GM12891 (cell line): ENCODE results near the gene TSPAN15.
"Not testable (repeated sequence)": the region's sequence is repeated elsewhere in the genome, so short reads cannot be mapped to it uniquely, and the experiment has no call there.

Experiments
- DNase-seq: peaks from one replicate; pipeline ENCODE4 v3.0.0; 2011; ENCODE audit warnings: low spot score; ENCODE audit not compliant: insufficient read length
- FAIRE-seq: peaks from 2 replicates; lab custom pipeline; 2011; peaks lifted over from hg19 to GRCh38; lab: Jason Lieb, UNC
- PAX5 ChIP-seq: IDR thresholded peaks from 2 replicates; pipeline ENCODE4 v1.6.1; 2011; ENCODE audit warnings: low read length, moderate library complexity, mild to moderate bottlenecking; ENCODE audit not compliant: insufficient read depth, severe bottlenecking
- POLR2A ChIP-seq: IDR thresholded peaks from 2 replicates; pipeline ENCODE4 v1.6.1; 2011; ENCODE audit warnings: low read depth, low read length, control low read depth
- POLR2AphosphoS5 ChIP-seq: IDR thresholded peaks from 2 replicates; pipeline ENCODE4 v1.6.1; 2011; ENCODE audit warnings: low read depth, low read length, control low read depth
- POU2F2 ChIP-seq: IDR thresholded peaks from 2 replicates; pipeline ENCODE4 v1.6.1; 2011; ENCODE audit warnings: low read depth, mild to moderate bottlenecking, control low read depth, low read length, moderate library complexity
- SPI1 ChIP-seq: IDR thresholded peaks from 2 replicates; pipeline ENCODE4 v1.6.1; 2011; ENCODE audit warnings: low read depth, low read length, control low read depth
- TAF1 ChIP-seq: IDR thresholded peaks from 2 replicates; pipeline ENCODE4 v1.6.1; 2011; ENCODE audit warnings: low read depth, low read length, control low read depth

The TSPAN15 gene

DNA sequence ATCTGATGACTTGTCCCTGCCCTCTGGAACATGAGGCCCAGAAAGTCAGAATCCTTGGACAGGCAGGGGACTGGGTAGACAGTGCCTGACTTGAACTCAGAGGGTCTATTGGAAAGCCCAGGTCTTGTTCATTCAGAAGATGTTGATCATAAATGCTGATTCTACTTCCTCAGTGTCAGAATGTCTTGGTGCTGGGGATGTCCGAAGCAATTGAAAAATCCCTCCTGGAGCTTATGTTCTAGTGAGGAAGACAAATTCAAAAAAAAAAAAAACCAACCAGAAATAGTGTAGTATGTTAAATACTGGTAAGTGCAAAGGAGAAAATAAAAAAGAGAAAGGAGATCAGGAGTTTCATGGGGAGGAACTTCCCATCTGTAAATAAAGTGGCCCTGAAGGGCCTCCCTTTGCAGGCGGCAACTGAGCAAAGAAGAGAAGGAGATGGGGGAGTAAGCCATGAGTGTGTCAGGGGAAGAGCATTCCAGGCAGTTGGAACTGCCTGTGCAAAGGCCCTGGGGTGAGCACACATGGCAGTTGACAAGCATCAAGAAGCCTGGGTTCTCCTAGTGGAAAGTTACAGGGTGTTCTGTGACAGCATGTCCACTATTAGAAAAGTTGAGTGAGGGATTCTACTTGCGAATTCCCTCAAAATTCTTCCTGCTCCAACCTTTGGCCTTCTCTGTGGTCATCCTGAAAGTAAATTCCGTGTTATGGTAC, 30.7 kb downstream of the TSPAN15 start:
- FAIRE-seq (no peak), DNase-seq (no peak)
- TF ChIP-seq PAX5 (no peak), POU2F2 (no peak), POLR2AphosphoS5 (no peak), POLR2A (no peak), TAF1 (no peak), SPI1 (no peak)

DNA sequence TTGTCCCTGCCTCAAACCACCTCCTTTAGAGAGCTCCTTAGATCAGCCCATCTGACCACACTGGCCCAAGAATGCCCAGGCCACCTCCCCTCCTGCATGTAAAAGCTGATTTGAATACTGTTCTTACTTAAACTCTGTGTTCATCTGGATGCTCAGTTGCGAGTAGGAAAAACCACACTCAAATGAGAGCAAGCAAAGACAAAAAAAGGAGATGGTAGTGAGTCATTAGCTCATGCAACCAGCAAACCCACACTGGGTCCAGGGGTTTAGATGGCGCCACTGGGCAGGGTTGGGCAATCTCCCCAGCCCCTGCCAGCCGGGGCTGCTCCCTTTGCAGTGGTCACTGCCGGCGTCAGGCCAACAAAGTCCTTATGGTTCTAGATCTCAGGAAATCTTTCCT, 32.7 kb downstream of the TSPAN15 start:
- TF ChIP-seq POLR2AphosphoS5 (no peak), TAF1 (no peak), POU2F2 (no peak), POLR2A (no peak), SPI1 (no peak)
- FAIRE-seq (no peak), DNase-seq (no peak)

DNA sequence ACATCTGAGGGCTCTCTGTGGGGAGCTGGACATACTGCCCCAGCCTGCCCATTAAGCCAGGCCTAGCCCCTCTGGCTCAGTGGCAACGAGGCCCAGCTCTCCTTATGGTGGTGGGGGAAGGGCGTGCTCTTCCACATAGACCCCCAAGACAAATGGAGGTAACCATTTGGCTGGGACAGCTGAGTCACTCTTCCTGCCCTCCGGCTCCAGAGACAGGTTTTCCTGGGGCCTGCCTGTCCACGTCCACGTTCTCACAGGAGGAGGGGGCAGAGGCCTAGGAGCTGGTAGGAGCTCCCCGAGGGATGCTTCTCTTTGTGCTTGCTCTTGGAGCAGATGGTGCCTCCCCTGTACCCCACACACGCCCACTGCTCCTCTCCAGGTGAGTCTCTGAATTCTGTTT, 33.5 kb downstream of the TSPAN15 start:
- TF ChIP-seq SPI1, result no peak
- no peak for TF ChIP-seq POU2F2
- TF ChIP-seq TAF1, result no peak
- DNase-seq (no peak), FAIRE-seq (no peak)

DNA sequence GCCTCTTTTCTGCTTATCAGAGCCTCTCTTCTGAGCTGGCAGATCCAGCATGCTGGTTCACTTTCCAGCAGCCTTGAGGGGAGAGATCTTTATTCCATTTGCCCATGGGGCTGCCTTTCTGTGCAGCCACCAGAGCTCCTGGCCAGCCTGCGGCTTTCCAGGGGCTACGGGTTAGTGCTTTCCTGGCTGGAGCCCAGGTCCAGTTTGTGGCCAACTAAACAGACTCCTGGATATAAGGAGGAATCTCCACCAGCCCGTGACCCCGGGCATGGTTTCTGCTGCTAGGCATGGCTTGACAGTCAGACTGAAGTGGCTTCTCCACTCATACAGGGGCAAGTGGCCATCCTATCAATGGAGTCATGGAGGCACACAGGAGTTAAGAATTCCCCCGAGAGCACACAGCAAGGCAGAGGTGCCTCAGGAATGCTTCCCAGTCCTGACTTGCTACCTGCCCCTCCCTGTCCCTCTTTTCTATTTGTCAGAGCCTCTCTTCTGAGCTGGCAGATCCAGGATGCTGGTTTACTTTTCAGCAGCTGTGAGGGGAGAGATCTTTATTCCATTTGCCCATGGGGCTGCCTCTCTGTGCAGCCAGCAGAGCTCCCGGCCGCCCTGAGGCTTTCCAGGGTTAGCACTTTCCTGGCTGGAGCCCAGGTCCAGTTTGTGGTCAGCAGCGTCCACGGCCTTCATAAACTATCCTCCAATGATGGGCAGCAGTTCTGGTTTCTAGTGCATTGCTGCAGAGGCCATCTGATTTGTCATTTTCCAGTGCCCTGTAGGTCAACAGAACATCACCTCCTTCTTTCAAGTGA, 35.9 kb downstream of the TSPAN15 start:
- TF ChIP-seq POU2F2 (no peak), POLR2AphosphoS5 (no peak), TAF1 (no peak), PAX5 (no peak), SPI1 (no peak), POLR2A (no peak)
- no peak for FAIRE-seq

DNA sequence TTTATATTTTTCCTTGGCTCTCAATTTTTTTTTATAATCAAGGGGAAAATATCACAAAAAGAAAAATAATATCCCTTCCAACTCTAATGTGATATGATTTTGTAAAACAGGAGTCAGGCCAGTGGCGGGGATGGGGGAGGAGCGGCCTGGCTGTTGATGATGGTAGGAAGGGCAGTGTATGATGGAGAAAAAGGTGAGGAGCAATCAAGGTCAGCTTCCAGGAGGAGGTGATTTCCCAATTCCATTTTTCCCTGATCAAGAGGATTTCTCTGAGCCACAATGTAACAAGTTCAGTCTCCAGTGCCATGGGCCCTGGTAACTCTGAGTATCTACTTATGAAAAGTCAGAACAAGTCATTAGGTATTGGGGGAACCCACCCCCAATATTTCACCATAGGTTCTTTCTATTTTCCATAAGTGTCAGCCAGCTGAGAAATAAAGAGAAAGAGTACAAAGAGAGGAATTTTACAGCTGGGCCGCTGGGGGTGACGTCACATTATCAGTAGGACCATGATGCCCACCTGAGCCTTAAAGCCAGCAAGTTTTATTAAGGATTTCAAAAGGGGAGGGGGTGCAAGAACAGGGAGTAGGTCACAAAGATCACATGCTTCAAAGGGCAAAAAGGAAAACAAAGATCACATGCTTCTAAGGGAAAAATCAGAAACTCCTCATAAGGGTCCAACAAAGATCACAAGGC, 37.0 kb downstream of the TSPAN15 start:
- not testable (repeated sequence) for DNase-seq, FAIRE-seq

More for the DNA sequence above, 35.9 kb downstream of the TSPAN15 start:
- DNase-seq, result no peak

DNA sequence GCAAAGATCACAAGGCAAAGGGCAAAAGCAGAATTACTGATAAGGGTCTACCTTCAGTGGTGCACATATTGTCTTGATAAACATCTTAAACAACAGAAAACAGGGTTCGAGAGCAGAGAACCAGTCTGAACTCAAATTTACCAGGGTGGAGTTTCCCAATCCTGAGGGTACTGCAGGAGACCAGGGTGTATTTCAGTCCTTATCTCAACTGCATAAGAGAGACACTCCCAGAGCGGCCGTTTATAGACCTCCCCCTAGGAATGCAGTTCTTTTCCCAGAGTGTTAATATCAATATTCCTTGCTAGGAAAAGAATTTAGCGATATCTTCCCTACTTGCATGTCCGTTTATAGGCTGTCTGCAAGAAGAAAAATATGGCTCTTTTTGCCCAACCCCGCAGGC, 37.6 kb downstream of the TSPAN15 start:
- not testable (repeated sequence) for FAIRE-seq, DNase-seq

DNA sequence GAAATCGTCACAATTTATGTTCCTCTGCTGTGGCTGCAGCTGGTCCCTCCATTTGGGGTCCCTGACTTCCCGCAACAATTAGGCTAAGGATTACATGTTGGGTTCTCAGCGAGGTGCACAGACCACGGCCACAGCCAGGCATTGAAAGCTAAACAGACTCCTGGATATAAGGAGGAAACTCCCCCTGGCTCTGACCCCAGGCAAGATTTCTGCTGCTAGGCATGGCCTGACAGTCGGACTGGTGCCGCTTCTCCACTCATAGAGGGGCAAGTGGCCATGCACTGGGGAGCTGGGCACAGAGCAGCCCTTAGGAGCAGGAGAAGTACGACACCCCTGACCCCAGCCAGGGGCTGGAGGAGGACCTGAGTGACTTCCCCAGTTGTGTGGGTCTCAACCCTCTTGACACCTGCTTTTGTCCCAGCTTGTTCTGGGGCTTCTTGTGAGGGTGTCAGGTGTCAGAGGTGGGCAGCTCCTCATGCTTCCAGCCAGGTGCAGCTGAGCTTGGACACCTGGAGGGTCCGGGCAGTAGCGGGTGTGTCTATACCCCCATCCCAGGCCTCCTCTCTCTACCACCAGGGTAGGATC, 38.3 kb downstream of the TSPAN15 start:
- no peak for FAIRE-seq
- TF ChIP-seq POLR2AphosphoS5, result no peak
- TF ChIP-seq PAX5, result no peak
- TF ChIP-seq TAF1, result no peak
- no peak for TF ChIP-seq POLR2A
- no peak for TF ChIP-seq POU2F2
- TF ChIP-seq SPI1, result no peak

DNA sequence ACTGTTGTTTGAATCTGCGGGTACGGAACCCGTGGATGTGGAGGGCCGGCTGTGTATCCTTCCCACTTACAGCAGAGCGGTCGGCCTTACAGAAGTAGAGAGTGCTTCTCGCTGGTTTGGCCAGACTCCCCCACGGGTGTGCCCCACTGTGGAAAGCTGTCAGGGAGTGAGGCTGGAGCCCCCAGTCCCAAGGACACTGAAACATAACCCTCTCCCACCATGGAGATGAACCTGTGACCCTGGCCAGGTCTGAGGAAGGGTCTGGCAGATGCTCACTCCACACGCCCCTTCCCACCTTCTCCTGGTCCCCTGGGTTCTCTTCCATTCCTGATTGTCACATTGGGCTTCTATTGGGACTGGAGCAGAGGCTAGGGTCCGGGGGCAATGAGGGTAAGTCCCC, 39.6 kb downstream of the TSPAN15 start:
- no peak for DNase-seq
- no peak for FAIRE-seq
- TF ChIP-seq POU2F2, result no peak
- TF ChIP-seq PAX5, result no peak

More for the DNA sequence above, 38.3 kb downstream of the TSPAN15 start:
- DNase-seq, result no peak

DNA sequence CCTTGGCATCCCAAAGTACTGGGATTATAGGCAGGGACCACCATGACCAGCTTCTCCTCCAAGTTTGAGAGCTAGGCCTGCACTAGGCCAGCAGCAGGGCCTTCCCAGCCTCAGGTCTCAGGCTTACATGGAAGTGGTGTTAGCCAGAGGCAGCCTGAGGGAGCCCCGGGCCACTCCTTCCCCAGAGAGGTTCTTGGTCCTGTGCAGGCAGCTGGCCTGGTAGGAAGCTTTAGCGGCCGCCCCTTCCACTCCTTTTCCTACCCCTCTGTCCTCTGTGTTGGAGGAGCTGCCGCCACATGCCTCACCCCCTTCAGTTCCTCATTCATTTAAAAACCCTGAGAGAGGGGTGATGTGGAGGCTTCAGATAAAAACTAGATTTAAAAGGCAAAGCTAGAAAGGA, 40.3 kb downstream of the TSPAN15 start:
- FAIRE-seq (no peak), DNase-seq (no peak)
- TF ChIP-seq POU2F2 (no peak), POLR2A (no peak), TAF1 (no peak), SPI1 (no peak), POLR2AphosphoS5 (no peak), PAX5 (no peak)

DNA sequence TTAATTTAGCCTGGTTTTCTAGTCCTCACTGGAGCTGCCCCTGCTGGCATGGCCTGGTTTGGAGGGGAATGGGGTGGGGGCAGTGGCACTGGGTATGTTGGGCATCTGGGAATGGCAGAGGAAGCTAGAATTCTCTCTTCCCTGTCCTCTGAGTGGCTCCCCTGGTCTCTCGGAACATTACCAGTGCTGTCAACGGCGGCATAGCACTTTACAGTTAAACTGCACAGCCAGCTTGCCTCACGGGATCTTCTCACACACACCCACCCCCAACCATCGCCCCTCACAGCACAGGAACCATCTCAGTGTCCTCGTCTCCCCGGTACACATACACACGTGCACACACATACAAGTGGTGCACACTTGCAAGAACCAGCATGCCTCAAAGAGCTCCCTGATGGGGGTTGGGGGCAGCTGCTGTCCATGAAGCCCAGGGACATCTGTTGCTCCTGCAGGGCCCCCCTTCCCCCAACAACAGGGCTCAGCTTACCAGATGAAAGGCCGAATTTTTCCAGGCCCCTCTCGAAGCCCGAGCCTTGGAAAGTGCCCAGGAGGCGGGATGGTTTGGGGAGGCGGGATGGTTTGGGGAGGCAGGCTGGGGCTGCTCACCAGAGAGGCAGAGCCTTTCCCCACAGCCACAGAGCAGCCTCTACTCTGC, 41.0 kb downstream of the TSPAN15 start:
- TF ChIP-seq SPI1 (no peak), PAX5 (no peak), POLR2AphosphoS5 (no peak), TAF1 (no peak), POU2F2 (no peak), POLR2A (no peak)
- DNase-seq, result no peak
- no peak for FAIRE-seq
